GM12878 (cell line): Measurements from ENCODE around the gene DTNA. TPM values are rescaled to one million over a fixed set of nuclear protein-coding genes. Genes with fewer than 3 reads are reported as not detected.
"Not testable (repeated sequence)": the region's sequence is repeated elsewhere in the genome, so short reads cannot be mapped to it uniquely, and the experiment has no call there.

ENCODE experiments used
- ATAC-seq: fragments of 200-7000 bp; cut with Tn5 transposase; 3 replicates; pipeline ENCODE4 v1.9.1; 2020; ENCODE audit warnings: mild to moderate bottlenecking, moderate library complexity
- BruUV-seq: library from RNA; stranded (reverse); fragments of 400-500 nt; replicated peaks from 2 replicates; lab custom pipeline; 2021; lab: Mats Ljungman, UMichigan
- CTCF ChIA-PET: fragments of 300-600 bp; sonication (Branson Sonifier 250); formaldehyde crosslinking; extraction: SDS; loops from one replicate; lab custom pipeline; 2021; ENCODE audit warnings: inconsistent platforms; lab: Yijun Ruan, JAX
- POLR2A ChIA-PET: fragments of 350-600 bp; formaldehyde crosslinking; extraction: SDS; loops from one replicate; lab custom pipeline; 2021; ENCODE audit warnings: inconsistent platforms; lab: Charles Lee
- RAD21 ChIA-PET: fragments of 300-600 bp; sonication (Branson Sonifier 250); formaldehyde crosslinking; loops from one replicate; lab custom pipeline; 2023; ENCODE audit warnings: antibody characterized with exemption; ENCODE audit not compliant: unreplicated experiment; lab: Charles Lee
- SMC1A ChIA-PET: fragments of 300-600 bp; sonication (Branson Sonifier 250); formaldehyde crosslinking; loops from one replicate; lab custom pipeline; 2023; ENCODE audit not compliant: unreplicated experiment, uncharacterized antibody; lab: Charles Lee
- DNase-seq: peaks from one replicate; pipeline ENCODE4 v3.0.0-alpha.2; 2011; ENCODE audit warnings: low read depth, low spot score
- FAIRE-seq: peaks from 3 replicates; lab custom pipeline; 2011; peaks lifted over from hg19 to GRCh38; lab: Jason Lieb, UNC
- H2AFZ ChIP-seq: 2 replicates; pipeline ENCODE4 v1.6.0; 2011; ENCODE audit warnings: low read depth, low read length, control low read depth; ENCODE audit not compliant: control insufficient read depth
- H3K27ac ChIP-seq: 2 replicates; pipeline ENCODE4 v1.5.1; 2011; ENCODE audit warnings: control low read depth; ENCODE audit not compliant: control insufficient read depth, insufficient read depth
- H3K27me3 ChIP-seq, 2 experiments: replicated peaks in 1 of 2; 2 replicates each; pipeline versions ENCODE4 v1.6.0 to v1.6.1; 2011; ENCODE audit warnings: low read length in 1 of 2; ENCODE audit not compliant: control insufficient read depth in 2 of 2, insufficient read depth in 2 of 2
- H3K36me3 ChIP-seq, 2 experiments: 2 replicates each; pipeline ENCODE4 v1.5.1; 2011; ENCODE audit warnings: low read length in 1 of 2; ENCODE audit not compliant: control insufficient read depth in 2 of 2, insufficient read depth in 2 of 2
- H3K4me1 ChIP-seq: 2 replicates; pipeline ENCODE4 v1.6.1; 2011; ENCODE audit warnings: mild to moderate bottlenecking, low read length, moderate library complexity, mixed read lengths; ENCODE audit not compliant: control insufficient read depth, insufficient read depth
- H3K4me2 ChIP-seq: 2 replicates; pipeline ENCODE4 v1.6.0; 2011; ENCODE audit warnings: control low read depth; ENCODE audit not compliant: control insufficient read depth, insufficient read depth
- H3K4me3 ChIP-seq: fragments of 200-600 bp; sonication (generic); 2 replicates; pipeline ENCODE4 v1.5.1; 2016
- H3K79me2 ChIP-seq: 2 replicates; pipeline ENCODE4 v1.6.0; 2011; ENCODE audit warnings: low read length; ENCODE audit not compliant: control insufficient read depth, insufficient read depth
- H3K9ac ChIP-seq: 2 replicates; pipeline ENCODE4 v1.8.0; 2011; ENCODE audit warnings: low read length, control low read depth, mixed read lengths; ENCODE audit not compliant: control insufficient read depth, insufficient read depth
- H3K9me3 ChIP-seq: replicated peaks from 3 replicates; pipeline ENCODE4 v1.5.1; 2011; ENCODE audit warnings: mild to moderate bottlenecking, low read length; ENCODE audit not compliant: control insufficient read depth, insufficient read depth
- H4K20me1 ChIP-seq: 2 replicates; pipeline ENCODE4 v1.6.0; 2011; ENCODE audit not compliant: control insufficient read depth, insufficient read depth
- ATF2 ChIP-seq: IDR thresholded peaks from 2 replicates; pipeline ENCODE4 v1.6.1; 2012; ENCODE audit warnings: low read length, inconsistent platforms
- CHD2 ChIP-seq: IDR thresholded peaks from 2 replicates; pipeline ENCODE4 v1.6.1; 2011; ENCODE audit warnings: low read depth, low read length, improper control_type of control experiment, borderline replicate concordance
- E2F4 ChIP-seq: IDR thresholded peaks from 2 replicates; pipeline ENCODE4 v1.6.1; 2012; ENCODE audit warnings: low read depth, low read length, improper control_type of control experiment
- ELK1 ChIP-seq: IDR thresholded peaks from 2 replicates; pipeline ENCODE4 v1.6.1; 2012; ENCODE audit warnings: low read depth, low read length, improper control_type of control experiment
- GABPA ChIP-seq: IDR thresholded peaks from 2 replicates; pipeline ENCODE4 v1.6.1; 2014; ENCODE audit warnings: antibody characterized with exemption, low read depth, mild to moderate bottlenecking, inconsistent platforms
- IKZF1 ChIP-seq: fragments of 450-650 bp; conservative IDR thresholded peaks from 2 replicates; pipeline ENCODE4 v1.6.1; 2017; ENCODE audit warnings: antibody characterized with exemption, mild to moderate bottlenecking
- NR2C1 ChIP-seq: fragments of 450-650 bp; IDR thresholded peaks from 2 replicates; pipeline ENCODE4 v1.6.1; 2017; ENCODE audit warnings: antibody characterized with exemption, mild to moderate bottlenecking, moderate library complexity
- POLR2A ChIP-seq: IDR thresholded peaks from 2 replicates; pipeline ENCODE4 v1.6.1; 2011; ENCODE audit warnings: low read depth, mild to moderate bottlenecking, low read length
- RFX5 ChIP-seq: IDR thresholded peaks from 2 replicates; pipeline ENCODE4 v1.6.1; 2011; ENCODE audit warnings: low read depth, low read length, improper control_type of control experiment
- TARDBP ChIP-seq: IDR thresholded peaks from 2 replicates; pipeline ENCODE4 v1.6.1; 2016; ENCODE audit warnings: borderline replicate concordance
- ZNF274 ChIP-seq: IDR thresholded peaks from one replicate; pipeline ENCODE4 v1.8.0; 2011; ENCODE audit not compliant: insufficient read length, insufficient read depth
- WGBS: methylation state at CpG from one replicate; pipeline ENCODE4 v1.1.6; 2016; ENCODE audit warnings: low lambda C conversion rate; ENCODE audit not compliant: insufficient replicate concordance, insufficient coverage; ENCODE audit errors: missing lambda C conversion rate; 5-methylcytosine and 5-hydroxymethylcytosine counted together
- in situ Hi-C: fragments of 300-500 bp; cut with MboI; formaldehyde crosslinking; loops from 9 replicates; pipeline ENCODE4 v1.14.3; 2018; ENCODE audit warnings: mixed read lengths
- intact Hi-C: fragments of 100-400 bp; cut with micrococcal nuclease; formaldehyde crosslinking; loops from one replicate; pipeline ENCODE4 v1.14.2; 2022; ENCODE audit not compliant: unreplicated experiment
- polyA plus RNA-seq, 11 experiments: library from polyadenylated mRNA; depleted of rRNA in 4 of 11; unstranded in 6 of 11; stranded (reverse) in 5 of 11; fragments of >200 nt; fragmentation: Nextera tagmentation in 4 of 11; fragmentation: Illumina TruSeq in 1 of 11; extraction: Ambion mirVana in 4 of 11; extraction: Trizol in 1 of 11; gene quantifications; 1 replicate in 1 of 11; 2 replicates in 10 of 11; pipeline versions ENCODE4 v1.2.1 to v1.2.3, GENCODE V29; 2011 to 2016; ENCODE audit warnings: inconsistent platforms in 2 of 11, missing spikeins in 2 of 11, low read depth in 1 of 11
- total RNA-seq, 4 experiments: library from RNA; depleted of rRNA in 3 of 4; stranded (reverse); fragments of >200 nt in 3 of 4; fragmentation: Illumina TruSeq in 1 of 4; extraction: Trizol in 1 of 4; gene quantifications; 2 replicates each; pipeline versions ENCODE4 v1.2.1 to v1.2.3, GENCODE V29; 2013 to 2021

The DTNA gene
- total and polyA plus RNA-seq, 10 of the 15 experiments (the other 5 are each of a cell fraction or from before 2014, with no cell fraction given) = 0.26 to 8.6 (median 0.53) TPM

GRCh38 chr18:34723143-34723542 lies 13.0 kb downstream of the DTNA start (continued):
- no peak for TF ChIP-seq E2F4
- no peak for TF ChIP-seq POLR2A
- no peak for TF ChIP-seq RFX5
- no peak for TF ChIP-seq ATF2
- no peak for TF ChIP-seq GABPA
- no peak for TF ChIP-seq ZNF274
- TF ChIP-seq NR2C1 = no peak
- no peak for TF ChIP-seq IKZF1
- no peak for TF ChIP-seq ELK1
- TF ChIP-seq TARDBP = no peak
- TF ChIP-seq CHD2 = no peak

DNA sequence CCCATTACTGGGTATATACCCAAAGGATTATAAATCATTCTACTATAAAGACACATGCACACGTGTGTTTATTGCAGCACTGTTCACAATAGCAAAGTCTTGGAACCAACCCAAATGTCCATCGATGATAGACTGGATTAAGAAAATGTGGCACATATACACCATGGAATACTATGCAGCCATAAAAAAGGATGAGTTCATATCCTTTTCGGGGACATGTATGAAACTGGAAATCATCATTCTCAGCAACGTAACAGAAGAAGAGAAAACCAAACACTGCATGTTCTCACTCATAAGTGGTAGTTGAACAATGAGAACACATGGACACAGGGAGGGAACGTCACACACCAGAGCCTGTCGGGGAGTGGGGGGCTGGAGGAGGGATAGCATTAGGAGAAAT lies 15.6 kb downstream of the DTNA start:
- FAIRE-seq, intact Hi-C loops, H3K9ac ChIP-seq, POLR2A ChIA-PET, H2AFZ ChIP-seq, H3K4me3 ChIP-seq, H3K27me3 ChIP-seq, CTCF ChIA-PET, H3K36me3 ChIP-seq, H3K9me3 ChIP-seq, H3K27ac ChIP-seq, H3K4me1 ChIP-seq, ATAC-seq, BruUV-seq, DNase-seq, in situ Hi-C loops, H3K4me2 ChIP-seq, H3K79me2 ChIP-seq, RAD21 ChIA-PET, H4K20me1 ChIP-seq: not testable (repeated sequence)
- WGBS = 16% methylated on average over 6 of the region's 6 CpGs
- SMC1A ChIA-PET = interaction anchor here (0.7 kb wide), 1 partner anchor 352 kb away, joined by 3 read pairs; no protein-coding TSS in a partner anchor
